Omental fat pad (tissue), 4 donors: ENCODE results near the gene IGHMBP2. TPM values are rescaled to one million over a fixed set of nuclear protein-coding genes. Genes with fewer than 3 reads are reported as not detected.

Experiments used
- ATAC-seq: fragments of 150-250 bp; one replicate; pipeline ENCODE4 v1.9.1; 2016; ENCODE audit warnings: mild to moderate bottlenecking, moderate library complexity; ENCODE audit not compliant: low FRiP score
- DNase-seq: peaks from one replicate; pipeline ENCODE4 v3.0.0-alpha.2; 2019; ENCODE audit warnings: low spot score
- total RNA-seq, 4 donors: library from RNA; depleted of rRNA; stranded (reverse); fragments of >200 nt; gene quantifications; one replicate each; pipeline ENCODE4 v1.1.0, GENCODE V29; 2016
- TF ChIP-seq, protein P1 (sequence below), 3 donors: fragments of 450-650 bp; IDR thresholded peaks; one replicate each; pipeline ENCODE4 v1.5.1; 2016 to 2017; ENCODE audit warnings: antibody characterized with exemption in 3 of 3, mild to moderate bottlenecking in 3 of 3, moderate library complexity in 2 of 3

The IGHMBP2 gene
- total RNA-seq, 4 donors from 2014 or later, result 8.7 to 23.4 (median 13.8) TPM

DNA sequence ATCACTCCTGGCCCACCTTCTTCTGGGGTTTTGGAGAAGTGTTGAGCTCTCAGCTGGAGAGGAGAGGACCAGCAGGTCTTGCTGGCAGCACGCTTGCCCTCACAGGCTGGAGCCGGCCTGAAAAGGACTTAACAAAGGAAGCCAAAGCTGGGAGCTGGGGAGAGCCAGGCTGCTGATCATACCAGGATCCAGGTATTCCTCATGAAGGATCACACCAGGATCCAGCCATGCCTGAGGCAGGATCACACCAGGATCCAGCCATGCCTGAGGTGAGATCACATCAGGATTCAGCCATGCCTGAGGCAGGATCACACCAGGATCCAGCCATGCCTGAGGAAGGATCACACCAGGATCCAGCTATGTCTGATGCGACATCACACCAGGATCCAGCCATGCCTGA, 60.1 kb downstream of the IGHMBP2 start:
- DNase-seq, result no peak
- TF ChIP-seq, protein P1, sequence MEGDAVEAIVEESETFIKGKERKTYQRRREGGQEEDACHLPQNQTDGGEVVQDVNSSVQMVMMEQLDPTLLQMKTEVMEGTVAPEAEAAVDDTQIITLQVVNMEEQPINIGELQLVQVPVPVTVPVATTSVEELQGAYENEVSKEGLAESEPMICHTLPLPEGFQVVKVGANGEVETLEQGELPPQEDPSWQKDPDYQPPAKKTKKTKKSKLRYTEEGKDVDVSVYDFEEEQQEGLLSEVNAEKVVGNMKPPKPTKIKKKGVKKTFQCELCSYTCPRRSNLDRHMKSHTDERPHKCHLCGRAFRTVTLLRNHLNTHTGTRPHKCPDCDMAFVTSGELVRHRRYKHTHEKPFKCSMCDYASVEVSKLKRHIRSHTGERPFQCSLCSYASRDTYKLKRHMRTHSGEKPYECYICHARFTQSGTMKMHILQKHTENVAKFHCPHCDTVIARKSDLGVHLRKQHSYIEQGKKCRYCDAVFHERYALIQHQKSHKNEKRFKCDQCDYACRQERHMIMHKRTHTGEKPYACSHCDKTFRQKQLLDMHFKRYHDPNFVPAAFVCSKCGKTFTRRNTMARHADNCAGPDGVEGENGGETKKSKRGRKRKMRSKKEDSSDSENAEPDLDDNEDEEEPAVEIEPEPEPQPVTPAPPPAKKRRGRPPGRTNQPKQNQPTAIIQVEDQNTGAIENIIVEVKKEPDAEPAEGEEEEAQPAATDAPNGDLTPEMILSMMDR (IDR thresholded peaks at IDR 0.05), result no peak
- no peak for ATAC-seq

DNA sequence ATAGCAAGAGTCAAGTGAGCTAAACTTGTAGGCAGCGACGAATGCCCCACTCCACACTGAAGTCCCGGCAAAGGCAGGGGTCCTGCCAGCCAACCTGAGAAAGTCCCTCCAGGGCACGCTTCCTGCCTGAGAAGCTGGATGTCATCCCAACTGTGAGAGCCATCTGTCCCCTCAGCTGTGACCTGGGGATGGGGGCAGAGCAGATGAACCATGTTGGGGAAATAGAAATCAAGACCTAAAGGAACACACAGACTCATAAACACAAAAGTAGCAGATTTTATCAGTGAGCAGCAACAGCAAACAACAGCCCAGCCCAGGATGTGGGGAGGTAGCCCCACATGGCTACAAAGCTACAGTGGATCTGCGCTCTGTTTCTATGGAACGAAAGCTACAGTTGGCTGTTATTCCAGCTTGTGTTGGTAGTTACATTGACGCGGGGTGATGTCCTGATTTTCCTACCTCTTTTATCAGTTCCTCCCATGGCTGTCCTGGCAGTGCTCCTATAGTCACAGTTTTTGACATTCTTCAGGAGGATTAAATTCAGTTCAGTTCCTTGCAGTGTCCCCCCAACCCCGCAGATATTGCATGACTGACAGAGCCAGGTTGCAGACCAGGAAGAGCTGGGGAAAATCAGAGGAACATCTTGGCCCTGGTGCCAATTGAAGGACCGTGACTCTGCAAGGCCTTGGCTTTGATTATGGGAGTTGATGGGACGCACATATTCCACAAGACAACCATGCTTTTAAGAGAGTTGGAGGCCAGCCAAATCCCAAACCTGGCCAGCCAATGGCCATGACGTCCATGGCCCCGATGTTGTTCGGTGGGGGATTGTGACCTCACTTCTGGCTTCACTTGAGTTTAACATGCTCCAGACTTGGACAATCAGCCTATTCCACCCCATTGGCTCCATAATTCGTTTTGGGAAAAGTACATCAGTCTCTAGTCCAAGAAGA, 62.5 kb downstream of the IGHMBP2 start:
- TF ChIP-seq, protein P1 (IDR thresholded peaks at IDR 0.05), result no peak
- DNase-seq (no peak), ATAC-seq (no peak)

DNA sequence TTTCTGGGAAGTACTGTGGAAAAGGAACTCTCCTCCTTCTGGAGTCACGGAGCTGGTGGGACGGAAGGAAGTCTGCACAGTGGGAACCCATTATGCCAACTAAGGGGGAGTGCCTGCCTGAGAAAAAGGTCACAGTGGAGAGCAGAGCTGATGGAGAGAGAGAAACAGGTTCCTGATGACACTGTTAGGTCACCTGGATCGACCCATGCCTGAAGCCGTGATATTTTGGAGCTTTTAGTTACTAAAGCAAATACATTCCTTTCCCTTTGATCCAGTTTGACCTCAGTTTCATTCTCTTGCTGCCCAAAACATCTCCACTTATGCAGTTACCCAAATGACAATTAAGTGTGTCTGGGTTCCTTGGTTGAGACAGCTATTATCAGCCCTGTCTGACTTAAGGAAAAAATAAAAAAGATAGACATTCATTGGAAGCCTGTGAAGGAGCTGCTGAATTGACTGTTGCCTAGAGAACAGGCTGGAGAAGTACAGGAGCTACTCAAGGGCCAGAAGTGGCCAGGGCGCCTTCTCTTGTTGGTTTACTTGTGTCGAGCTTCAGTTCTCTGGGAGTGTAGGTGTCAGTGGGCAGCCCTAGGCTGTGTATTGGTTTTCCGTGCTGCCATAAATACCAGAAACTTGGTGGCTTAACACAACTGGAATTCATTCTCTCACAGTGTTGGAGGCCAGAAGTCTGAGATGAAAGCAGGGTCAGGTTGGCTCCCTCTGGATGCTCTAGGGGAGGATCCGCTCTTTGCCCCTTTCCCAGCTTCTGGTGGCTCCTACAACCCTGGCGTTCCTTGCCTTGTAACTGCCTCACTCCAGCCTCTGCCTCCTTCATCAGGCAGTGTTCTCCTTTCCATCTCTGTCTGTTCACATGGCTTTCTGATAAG, 63.4 kb downstream of the IGHMBP2 start:
- no peak for ATAC-seq
- no peak for DNase-seq
- TF ChIP-seq, protein P1 (IDR thresholded peaks at IDR 0.05), result no peak

DNA sequence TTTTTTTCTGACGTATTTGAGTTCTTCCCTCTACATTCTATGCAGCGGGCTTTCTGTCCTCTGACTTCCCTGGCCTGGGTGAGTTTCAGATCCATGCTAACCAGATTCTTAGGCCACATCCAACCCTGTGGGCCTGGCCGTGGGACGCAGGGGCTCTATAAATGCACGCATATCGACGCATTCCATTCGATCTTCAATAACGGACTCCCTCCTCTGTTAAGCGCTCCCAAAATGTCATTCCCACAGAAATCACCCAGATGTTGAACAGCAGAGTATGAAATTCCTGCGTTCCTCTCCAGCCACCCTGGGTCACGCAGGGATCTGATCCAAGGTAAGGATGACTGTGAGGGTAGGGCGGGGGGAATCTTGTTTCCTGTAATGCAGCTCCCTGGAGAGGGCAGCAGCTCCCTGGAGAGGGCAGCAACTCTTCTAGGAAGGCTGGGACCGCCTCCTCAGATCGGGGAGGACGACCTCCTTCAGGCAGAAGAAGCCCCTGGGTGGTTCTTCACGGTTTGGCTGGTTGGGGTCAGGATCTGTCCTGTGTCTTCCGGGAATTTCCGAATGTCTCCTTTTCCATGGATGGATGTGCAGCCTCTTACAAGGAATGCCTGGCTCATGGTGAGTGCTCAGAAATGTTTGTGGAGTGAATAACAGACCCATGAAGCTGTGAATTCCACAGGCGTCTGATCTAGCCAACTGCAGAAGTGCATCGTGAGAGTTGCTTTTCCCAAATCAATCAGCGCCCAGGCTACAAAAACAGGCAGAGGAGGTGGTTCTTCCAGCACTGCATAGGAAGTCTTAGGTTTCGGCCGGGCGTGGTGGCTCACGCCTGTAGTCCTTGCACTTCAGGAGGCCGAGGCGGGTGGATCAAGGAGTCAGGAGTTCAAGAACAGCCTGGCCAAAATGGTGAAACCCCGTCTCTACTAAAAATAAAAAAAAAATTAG, 64.9 kb downstream of the IGHMBP2 start:
- TF ChIP-seq, protein P1 (IDR thresholded peaks at IDR 0.05), result no peak
- ATAC-seq (no peak), DNase-seq (peak; percentile 12)

DNA sequence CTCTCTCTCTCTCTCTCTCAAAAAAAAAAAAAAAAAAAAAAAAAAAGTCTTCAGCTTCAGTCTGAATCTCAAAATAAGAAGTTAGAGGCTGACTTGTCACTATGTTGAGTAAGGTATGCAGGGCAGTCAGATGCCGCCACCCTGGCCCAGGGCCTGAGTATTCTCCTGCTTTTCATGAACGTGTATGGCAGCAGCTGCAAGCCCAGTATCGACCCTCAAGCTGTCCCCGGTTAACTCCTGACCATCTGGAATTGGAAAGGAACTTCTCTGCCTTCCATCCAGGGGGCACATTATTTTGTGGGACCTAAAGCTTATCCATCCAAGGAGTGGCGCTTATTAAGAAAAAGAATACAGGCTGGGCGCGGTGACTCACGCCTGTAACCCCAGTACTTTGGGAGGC, 65.7 kb downstream of the IGHMBP2 start:
- DNase-seq (peak; percentile 14), ATAC-seq (no peak)
- TF ChIP-seq, protein P1 (IDR thresholded peaks at IDR 0.05), result no peak

DNA sequence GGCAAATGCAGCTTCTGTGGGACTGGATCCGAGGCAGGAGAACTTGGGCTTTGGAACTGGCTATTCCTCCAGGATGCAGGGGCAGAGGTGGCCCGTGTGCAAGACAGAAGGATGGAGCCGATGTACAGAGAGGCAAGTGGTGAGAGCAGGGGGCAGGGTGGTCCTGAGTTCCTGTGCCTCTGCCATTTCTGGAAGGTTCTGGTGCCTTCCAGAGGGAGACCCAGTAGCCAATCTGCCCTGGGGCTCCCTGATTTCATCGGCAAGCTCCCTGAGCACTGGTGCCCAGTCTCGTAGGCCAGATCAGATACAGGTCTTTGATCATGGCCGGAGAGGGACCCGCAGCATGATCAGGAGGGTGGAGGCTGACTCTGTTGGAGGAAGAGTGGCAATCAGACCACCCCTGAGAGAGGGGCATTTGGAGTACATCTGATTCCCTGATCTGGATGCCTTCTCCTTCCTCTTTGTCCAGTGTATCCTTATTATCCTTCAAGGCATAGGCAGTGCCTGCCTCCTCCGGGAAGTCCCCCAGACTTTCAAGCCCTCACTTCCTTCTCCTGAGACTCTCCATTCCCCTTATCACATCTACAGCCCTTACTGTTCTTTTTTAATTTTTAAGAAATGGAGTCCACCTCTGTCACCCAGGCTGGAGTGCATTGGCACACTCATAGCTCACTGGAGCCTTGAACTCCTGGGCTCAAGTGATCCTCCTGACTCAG, 67.4 kb downstream of the IGHMBP2 start:
- ATAC-seq, result no peak
- no peak for DNase-seq
- TF ChIP-seq, protein P1 (IDR thresholded peaks at IDR 0.05), result no peak
